LNCAP (cell line): ENCODE measurements around the gene SUMO1.

Source experiments
- TF ChIP-seq, protein P1 (sequence below): fragments of 450-650 bp; IDR thresholded peaks from 2 replicates; pipeline ENCODE4 v1.5.1; 2017; ENCODE audit warnings: mild to moderate bottlenecking

SUMO1 gene

DNA sequence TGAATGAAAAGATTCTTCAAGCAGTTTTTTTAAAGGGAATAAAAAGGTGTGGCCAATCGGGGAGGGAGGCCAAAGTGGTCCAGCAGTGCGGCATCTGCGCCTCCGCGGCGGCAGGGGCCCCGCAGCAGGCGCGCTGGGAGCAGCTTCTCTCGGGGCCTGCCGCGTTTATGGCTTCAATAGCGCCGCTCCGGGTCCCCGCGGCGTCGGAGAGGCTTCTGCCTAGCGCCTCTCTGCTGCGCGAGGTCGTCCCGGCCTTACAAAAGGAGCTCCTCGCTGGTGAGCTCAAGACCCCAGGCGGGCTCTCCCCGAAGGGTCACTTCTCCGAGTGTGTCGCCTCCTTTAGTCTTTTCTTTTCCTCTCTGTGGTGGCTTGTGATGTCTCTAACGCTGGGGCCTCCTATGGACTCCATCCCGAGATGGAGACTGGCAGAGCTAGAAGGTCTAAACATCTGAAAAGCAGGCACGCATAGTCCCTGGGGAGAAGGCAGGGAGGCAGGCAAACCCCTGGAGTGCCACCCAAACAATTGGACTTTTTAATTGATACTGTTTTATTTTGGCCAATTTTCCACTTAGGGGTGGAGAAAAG, 67.1 kb downstream of the SUMO1 start:
- TF ChIP-seq, protein P1, sequence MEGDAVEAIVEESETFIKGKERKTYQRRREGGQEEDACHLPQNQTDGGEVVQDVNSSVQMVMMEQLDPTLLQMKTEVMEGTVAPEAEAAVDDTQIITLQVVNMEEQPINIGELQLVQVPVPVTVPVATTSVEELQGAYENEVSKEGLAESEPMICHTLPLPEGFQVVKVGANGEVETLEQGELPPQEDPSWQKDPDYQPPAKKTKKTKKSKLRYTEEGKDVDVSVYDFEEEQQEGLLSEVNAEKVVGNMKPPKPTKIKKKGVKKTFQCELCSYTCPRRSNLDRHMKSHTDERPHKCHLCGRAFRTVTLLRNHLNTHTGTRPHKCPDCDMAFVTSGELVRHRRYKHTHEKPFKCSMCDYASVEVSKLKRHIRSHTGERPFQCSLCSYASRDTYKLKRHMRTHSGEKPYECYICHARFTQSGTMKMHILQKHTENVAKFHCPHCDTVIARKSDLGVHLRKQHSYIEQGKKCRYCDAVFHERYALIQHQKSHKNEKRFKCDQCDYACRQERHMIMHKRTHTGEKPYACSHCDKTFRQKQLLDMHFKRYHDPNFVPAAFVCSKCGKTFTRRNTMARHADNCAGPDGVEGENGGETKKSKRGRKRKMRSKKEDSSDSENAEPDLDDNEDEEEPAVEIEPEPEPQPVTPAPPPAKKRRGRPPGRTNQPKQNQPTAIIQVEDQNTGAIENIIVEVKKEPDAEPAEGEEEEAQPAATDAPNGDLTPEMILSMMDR: no peak

GRCh38 chr2:202169832-202170424, 68.5 kb downstream of the SUMO1 start:
- TF ChIP-seq, protein P1: no peak

DNA sequence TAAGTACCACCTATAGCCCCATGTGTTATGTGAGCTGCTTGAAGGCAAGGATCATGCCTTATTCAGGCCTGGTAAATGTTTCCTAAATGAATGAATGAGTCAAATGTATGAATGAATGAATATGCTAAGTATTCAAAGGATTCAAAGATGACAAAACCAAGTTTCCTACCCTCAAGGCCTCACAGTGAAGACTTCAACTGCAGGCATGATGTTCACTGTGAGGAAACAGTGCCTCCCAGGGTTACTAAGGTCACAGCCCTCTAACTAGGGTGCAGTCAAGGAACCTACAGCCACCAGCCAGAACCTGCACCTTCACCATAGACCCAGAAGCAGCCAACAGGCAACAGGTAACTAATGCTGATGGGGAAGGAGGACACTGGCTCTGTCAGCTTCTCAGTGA, 69.3 kb downstream of the SUMO1 start:
- TF ChIP-seq, protein P1: no peak

DNA sequence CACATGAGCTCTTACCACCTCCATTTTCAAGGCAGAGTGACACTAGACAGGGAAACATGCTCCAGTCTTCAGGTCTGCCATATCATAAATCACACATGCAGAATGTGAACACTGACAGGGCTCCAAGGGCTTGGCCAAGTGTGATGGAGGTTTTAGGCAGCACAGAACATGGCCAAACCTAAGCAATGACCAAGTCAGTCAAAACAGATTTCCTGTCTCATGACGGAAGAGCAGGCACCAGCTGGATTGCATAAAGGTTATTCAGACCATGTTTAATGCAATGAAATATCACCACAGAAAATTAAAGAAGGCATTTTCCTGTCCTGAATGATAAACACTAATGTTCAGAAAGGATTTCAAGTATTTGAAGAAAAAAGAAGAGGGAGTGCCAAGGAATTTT, 72.5 kb downstream of the SUMO1 start:
- TF ChIP-seq, protein P1: no peak

DNA sequence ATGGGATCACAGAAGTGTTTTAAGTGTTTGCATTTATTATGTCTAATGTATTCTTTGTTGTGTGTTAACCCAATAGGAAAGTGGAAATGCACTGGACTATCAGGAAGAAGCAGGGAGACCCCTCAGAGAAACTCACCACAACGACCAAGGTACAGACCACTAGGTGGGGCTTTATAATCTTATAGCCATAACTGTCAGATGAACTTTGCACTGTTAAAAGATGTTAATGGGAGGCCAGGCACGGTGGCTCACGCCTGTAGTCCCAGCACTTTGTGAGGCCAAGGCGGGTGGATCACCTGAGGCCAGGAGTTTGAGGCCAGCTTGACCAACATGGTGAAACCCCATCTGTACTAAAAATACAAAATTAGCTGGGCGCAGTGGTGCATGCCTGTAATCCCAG, 73.2 kb downstream of the SUMO1 start:
- TF ChIP-seq, protein P1: no peak

- TF ChIP-seq, protein P1: no peak
Observed at GRCh38 chr2:202164411-202164810, 74.0 kb downstream of the SUMO1 start.

DNA sequence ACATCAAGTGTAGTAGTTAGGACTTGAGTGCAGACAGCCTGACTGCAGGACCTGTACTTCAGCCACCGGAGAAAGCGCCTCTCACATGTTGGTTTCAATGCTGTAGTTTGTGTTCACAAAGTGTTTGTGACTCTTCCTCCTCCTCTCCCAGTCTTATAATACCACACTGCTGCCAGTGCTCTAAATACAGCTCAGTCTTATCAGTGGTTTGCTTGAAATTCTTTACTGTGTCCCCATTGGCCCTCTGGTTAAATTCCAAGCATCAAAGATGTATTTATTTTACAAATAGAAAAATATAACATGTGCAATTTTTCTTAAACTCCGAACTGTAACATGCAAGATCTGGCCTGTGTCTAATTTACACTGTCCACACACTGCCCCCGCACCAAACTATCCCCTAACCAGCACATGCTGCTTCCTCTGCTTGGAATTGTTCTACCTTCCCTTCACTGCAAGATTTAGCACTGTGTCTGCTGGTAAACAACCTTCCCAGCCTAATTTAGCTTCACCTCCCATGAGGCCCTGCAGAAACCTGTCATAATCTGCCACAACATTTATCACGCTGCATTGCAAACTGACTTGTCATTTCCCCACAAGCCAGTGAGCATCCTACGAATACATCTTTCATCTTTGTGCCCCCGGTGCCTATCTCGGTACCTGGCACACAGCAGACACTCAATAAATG, 77.1 kb downstream of the SUMO1 start:
- TF ChIP-seq, protein P1: no peak
